HepG2 (cell line): ENCODE data around the gene FRMD1. TPM values are rescaled to one million over a fixed set of nuclear protein-coding genes. Genes with fewer than 3 reads are reported as not detected.

Experiments
- ATAC-seq: fragments of 200-7000 bp; cut with Tn5 transposase; 3 replicates; pipeline ENCODE4 v1.9.1; 2020; ENCODE audit warnings: mild to moderate bottlenecking, moderate library complexity
- BruUV-seq: library from RNA; stranded (reverse); fragments of 400-500 nt; replicated peaks from 2 replicates; lab custom pipeline; 2021; lab: Mats Ljungman, UMichigan
- CTCF ChIA-PET: fragments of 300-600 bp; formaldehyde crosslinking; extraction: SDS; loops from one replicate; lab custom pipeline; 2021; ENCODE audit warnings: low total read pairs, inconsistent platforms, low intra/inter-chr PET ratio; lab: Yijun Ruan, JAX
- POLR2A ChIA-PET: fragments of 350-600 bp; sonication (Branson Sonifier 250); formaldehyde crosslinking; loops from one replicate; lab custom pipeline; 2020; ENCODE audit warnings: antibody characterized with exemption, inconsistent platforms; lab: Yijun Ruan, JAX
- DNase-seq: peaks from one replicate; pipeline ENCODE4 v3.0.0-alpha.2; 2015; ENCODE audit warnings: low spot score
- FAIRE-seq: peaks from 3 replicates; lab custom pipeline; 2011; peaks lifted over from hg19 to GRCh38; lab: Jason Lieb, UNC
- H2AFZ ChIP-seq: one replicate; pipeline ENCODE4 v1.6.1; 2011; ENCODE audit warnings: low read length, inconsistent platforms
- H3K27ac ChIP-seq: fragments of 300-600 bp; 3 replicates; pipeline ENCODE4 v1.8.0; 2011; ENCODE audit warnings: mixed run types, mild to moderate bottlenecking, mixed read lengths, low read length, inconsistent platforms; ENCODE audit not compliant: insufficient read depth; ENCODE audit errors: extremely low read length
- H3K27me3 ChIP-seq, 2 experiments: fragments of 200-600 bp in 1 of 2; 2 replicates in 1 of 2; 3 replicates in 1 of 2; pipeline versions ENCODE4 v1.6.0 to v1.8.0; 2011; ENCODE audit warnings: low read length in 2 of 2, mild to moderate bottlenecking in 2 of 2, moderate library complexity in 2 of 2, inconsistent platforms in 1 of 2; ENCODE audit not compliant: insufficient read depth in 2 of 2, control insufficient read depth in 1 of 2
- H3K36me3 ChIP-seq, 2 experiments: fragments of 200-600 bp in 1 of 2; replicated peaks in 1 of 2; 2 replicates in 1 of 2; 3 replicates in 1 of 2; pipeline versions ENCODE4 v1.5.1 to v1.8.0; 2011; ENCODE audit warnings: low read length in 2 of 2, inconsistent platforms in 1 of 2; ENCODE audit not compliant: insufficient read depth in 2 of 2, control insufficient read depth in 1 of 2
- H3K4me1 ChIP-seq: 2 replicates; pipeline ENCODE4 v1.5.1; 2012; ENCODE audit warnings: low read length, inconsistent platforms; ENCODE audit not compliant: insufficient read depth
- H3K4me2 ChIP-seq: 2 replicates; pipeline ENCODE4 v1.6.0; 2011; ENCODE audit warnings: low read depth, low read length, inconsistent platforms
- H3K4me3 ChIP-seq, 3 experiments: fragments of 200-600 bp in 1 of 3; sonication (generic), shearing (Covaris generic) in 1 of 3; replicated peaks in 1 of 3; 2 replicates each; pipeline ENCODE4 v1.5.1; 2011 to 2016; ENCODE audit warnings: low read length in 3 of 3, inconsistent platforms in 2 of 3, low read depth in 2 of 3, mild to moderate bottlenecking in 2 of 3, control low read depth in 1 of 3, mixed read lengths in 1 of 3; ENCODE audit not compliant: insufficient read depth in 1 of 3
- H3K79me2 ChIP-seq: one replicate; pipeline ENCODE4 v1.6.1; 2011; ENCODE audit warnings: low read length, inconsistent platforms; ENCODE audit not compliant: insufficient read depth
- H3K9ac ChIP-seq: 2 replicates; pipeline ENCODE4 v1.6.0; 2011; ENCODE audit warnings: mild to moderate bottlenecking, low read depth, low read length, inconsistent platforms; ENCODE audit not compliant: insufficient read depth
- H3K9me3 ChIP-seq: 2 replicates; pipeline ENCODE4 v1.5.1; 2012; ENCODE audit warnings: mild to moderate bottlenecking, low read length
- H4K20me1 ChIP-seq: 2 replicates; pipeline ENCODE4 v1.6.0; 2011; ENCODE audit warnings: inconsistent platforms, mild to moderate bottlenecking, low read length, moderate library complexity; ENCODE audit not compliant: insufficient read depth
- ARID2 ChIP-seq: sonication (generic); formaldehyde crosslinking; IDR thresholded peaks from 2 replicates; pipeline ENCODE4 v1.8.1; 2022; ENCODE audit warnings: mild to moderate bottlenecking, missing genetic modification reagents, borderline replicate concordance
- KDM1A ChIP-seq: IDR thresholded peaks from 2 replicates; pipeline ENCODE4 v1.6.1; 2016; ENCODE audit warnings: missing compliant biosample characterization
- KDM5A ChIP-seq: fragments of 200-600 bp; sonication (generic); IDR thresholded peaks from 2 replicates; pipeline ENCODE4 v1.7.0; 2018; ENCODE audit warnings: antibody characterized with exemption, mild to moderate bottlenecking, low read length, borderline replicate concordance
- MXD3 ChIP-seq: IDR thresholded peaks from 2 replicates; pipeline ENCODE4 v1.6.1; 2016; ENCODE audit warnings: mild to moderate bottlenecking, missing biosample characterization, missing genetic modification reagents
- NFKB2 ChIP-seq: sonication (generic); formaldehyde crosslinking; IDR thresholded peaks from 2 replicates; pipeline ENCODE4 v1.4.0; 2020; ENCODE audit warnings: missing genetic modification reagents, borderline replicate concordance
- PITX1 ChIP-seq: sonication (generic); formaldehyde crosslinking; IDR thresholded peaks from 2 replicates; pipeline ENCODE4 v1.5.1; 2020; ENCODE audit warnings: mild to moderate bottlenecking, missing genetic modification reagents
- U2AF1 ChIP-seq: fragments of 200-400 bp; formaldehyde crosslinking; optimal IDR thresholded peaks from 2 replicates; pipeline ENCODE3; 2017; ENCODE audit warnings: mild to moderate bottlenecking, low read depth, low read length
- ZNF350 ChIP-seq: sonication (generic); formaldehyde crosslinking; IDR thresholded peaks from 2 replicates; pipeline ENCODE4 v1.4.0; 2020; ENCODE audit warnings: mild to moderate bottlenecking, low read depth, missing genetic modification reagents, borderline replicate concordance
- ZNF574 ChIP-seq: sonication (generic); formaldehyde crosslinking; IDR thresholded peaks from 2 replicates; pipeline ENCODE4 v1.4.0; 2020; ENCODE audit warnings: missing genetic modification reagents
- ZNF761 ChIP-seq: sonication (generic); formaldehyde crosslinking; conservative IDR thresholded peaks from 2 replicates; pipeline ENCODE4 v1.4.0; 2020; ENCODE audit warnings: mild to moderate bottlenecking, missing genetic modification reagents
- ZSCAN31 ChIP-seq: sonication (generic); formaldehyde crosslinking; IDR thresholded peaks from 2 replicates; pipeline ENCODE4 v1.5.0; 2020; ENCODE audit warnings: low read depth, mild to moderate bottlenecking, missing genetic modification reagents
- WGBS: methylation state at CpG from one replicate; pipeline ENCODE4 v1.1.6; 2017; ENCODE audit warnings: low lambda C conversion rate; 5-methylcytosine and 5-hydroxymethylcytosine counted together
- in situ Hi-C: cut with HindIII; loops from 2 replicates; pipeline ENCODE4 v1.10.0; 2017; ENCODE audit warnings: low pct_unique_long_range_greater_than_20kb; ENCODE audit not compliant: extremely low pct_ligation_motif_present
- intact Hi-C: fragments of 100-400 bp; cut with micrococcal nuclease; formaldehyde crosslinking; loops from one replicate; pipeline ENCODE4 v1.10.0; 2022; ENCODE audit not compliant: unreplicated experiment
- polyA plus RNA-seq, 8 experiments: library from polyadenylated mRNA; depleted of rRNA in 3 of 8; stranded (reverse) in 7 of 8; unstranded in 1 of 8; fragments of >200 nt; fragmentation: Illumina TruSeq in 4 of 8; extraction: Trizol in 4 of 8; gene quantifications; 2 replicates each; pipeline versions ENCODE4 v1.2.1 to v1.2.3, GENCODE V29; 2011 to 2016; ENCODE audit warnings: low read depth in 4 of 8, missing spikeins in 1 of 8, mixed read lengths in 1 of 8; ENCODE audit not compliant: insufficient read depth in 1 of 8
- total RNA-seq, 5 experiments: library from RNA; depleted of rRNA; stranded (reverse); fragments of >200 nt; fragmentation: Illumina TruSeq; extraction: Trizol; gene quantifications; 2 replicates each; pipeline ENCODE4 v1.2.3, GENCODE V29; 2016; ENCODE audit warnings: low read depth in 1 of 5

FRMD1 gene
- total and polyA plus RNA-seq, 2 of the 13 experiments (the other 11 are each of a cell fraction or from before 2014, with no cell fraction given), result 0.01 TPM; not detected in 1

- intact Hi-C loops, result no loop called here
- Histone ChIP-seq H3K79me2 (no peaks in the 10 kb centered on the region), H4K20me1 (no peaks in the 10 kb centered on the region; the same call in 1 of the 2 replicates), H3K4me1 (no peaks in the 10 kb centered on the region), H3K27me3 (peaks cover 5 to 50% of the 10 kb centered on the region in 2 experiments), H3K4me3 (no peak overlapping the region), H3K36me3 (no peaks in the 10 kb centered on the region), H3K9me3 (no peaks in the 10 kb centered on the region), H3K4me2 (no peak overlapping the region), H2AFZ (no peak overlapping the region), H3K9ac (no peak overlapping the region), H3K27ac (no peak overlapping the region)
- in situ Hi-C loops, result no loop called here
- no peak for DNase-seq
- TF ChIP-seq ARID2 (CRISPR knock-in tag) (no peak), ZSCAN31 (CRISPR knock-in tag) (no peak), ZNF574 (CRISPR knock-in tag) (no peak), NFKB2 (CRISPR knock-in tag) (no peak), ZNF350 (CRISPR knock-in tag) (no peak), KDM1A (CRISPR knock-in tag) (no peak), KDM5A (no peak), PITX1 (CRISPR knock-in tag) (no peak), MXD3 (CRISPR knock-in tag) (no peak), U2AF1 (no peak), ZNF761 (CRISPR knock-in tag) (no peak)
- no peak for FAIRE-seq
- WGBS, result 75% methylated on average over 21 of the region's 24 CpGs
- POLR2A ChIA-PET, result no interaction called here
- ATAC-seq, result no peak; the same call in 2 of the 3 replicates
- CTCF ChIA-PET, result interaction anchor here (0.6 kb wide), 1 partner anchor 1643 kb away, joined by 4 read pairs; no protein-coding TSS in a partner anchor
- BruUV-seq, result no TSS peak
Observed at GRCh38 chr6:168072261-168072660, 6.8 kb downstream of the FRMD1 start.
